ENCODE measurements around the gene RNF225. TPM values are rescaled to one million over a fixed set of nuclear protein-coding genes. Genes with fewer than 3 reads are reported as not detected.

The RNF225 gene
- total and polyA plus RNA-seq, 2 donors (not counting 3 experiments of a cell fraction or from before 2014, with no cell fraction given) = 0.58 TPM; not detected in 1

DNA sequence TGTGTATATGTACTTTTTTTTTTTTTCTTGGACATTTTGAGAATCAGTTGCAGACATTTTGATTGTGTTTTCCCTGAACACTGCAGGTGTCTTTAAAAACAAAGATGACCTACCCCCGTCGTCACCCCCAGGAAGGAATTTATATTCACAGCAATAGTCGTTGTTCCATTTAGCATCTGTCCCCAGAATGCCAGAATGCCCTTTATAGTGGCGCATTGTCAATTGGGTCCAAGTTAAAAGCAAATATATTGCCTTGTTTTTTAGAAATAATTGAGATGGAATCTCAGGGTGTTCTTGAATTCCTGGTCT lies 1.8 kb upstream of the RNF225 start:
- FAIRE-seq = no peak
- Histone ChIP-seq H3K4me3 (replicated peaks in 1 of 3; ENCODE audit: insufficient read depth in 1 of 3, low read depth in 1 of 3, low read length in 3 of 3) (no peak overlapping the region), H3K27me3 (ENCODE audit: control insufficient read depth in 2 of 2, insufficient read depth in 2 of 2, low read length in 2 of 2) (no peaks in the 10 kb centered on the region), H3K36me3 (ENCODE audit: control insufficient read depth in 2 of 2, extremely low read depth in 1 of 2, insufficient read depth in 2 of 2, low read length in 2 of 2) (peaks cover 8 to 21% of the 10 kb centered on the region in 2 experiments), H3K79me2 (ENCODE audit: control insufficient read depth, insufficient read depth, low read length) (peaks cover 21% of the 10 kb centered on the region), H3K9me1 (replicated peaks; ENCODE audit: control insufficient read depth, extremely low read depth, insufficient read depth, low read length) (no peaks in the 10 kb centered on the region), H3K9ac (replicated peaks; ENCODE audit: extremely low read depth, insufficient read depth, low read length) (no peak overlapping the region), H3K4me2 (ENCODE audit: insufficient read depth, low read length) (no peak overlapping the region), H3K4me1 (ENCODE audit: control insufficient read depth, extremely low read depth, insufficient read depth, low read length) (peaks cover 6% of the 10 kb centered on the region), H3K27ac (ENCODE audit: insufficient read depth, low read depth, low read length) (no peak overlapping the region), H3K9me3 (replicated peaks; ENCODE audit: control insufficient read depth, insufficient read depth, low read length) (no peaks in the 10 kb centered on the region), H4K20me1 (replicated peaks; ENCODE audit: control insufficient read depth, extremely low read depth, insufficient read depth, low read length) (no peaks in the 10 kb centered on the region), H2AFZ (ENCODE audit: low read depth, low read length) (no peak overlapping the region)
- ChIA-PET POLR2A (no interaction called here), CTCF (no interaction called here)
- no TSS peak for BruUV-seq (replicated peaks)
- intact Hi-C loops (cut with micrococcal nuclease) (no loop called here), dilution Hi-C loops (cut with MboI; ENCODE audit: extremely low pct_ligation_motif_present, low sequenced_read_pairs) (no loop called here)
- DNase-seq (ENCODE audit: low read depth, low spot score) = no peak
- TF ChIP-seq POLR2AphosphoS5 (IDR thresholded peaks at IDR 0.05; ENCODE audit: insufficient read depth, low read depth, low read length) = no peak
- no peak for TF ChIP-seq MYC (IDR thresholded peaks at IDR 0.05; ENCODE audit: low read depth, low read length)
- no peak for TF ChIP-seq JUN (IDR thresholded peaks at IDR 0.05; ENCODE audit: borderline replicate concordance, insufficient read depth, insufficient read length, low read depth)
- TF ChIP-seq, protein P1, sequence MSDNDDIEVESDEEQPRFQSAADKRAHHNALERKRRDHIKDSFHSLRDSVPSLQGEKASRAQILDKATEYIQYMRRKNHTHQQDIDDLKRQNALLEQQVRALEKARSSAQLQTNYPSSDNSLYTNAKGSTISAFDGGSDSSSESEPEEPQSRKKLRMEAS (IDR thresholded peaks at IDR 0.05; ENCODE audit: insufficient read depth, insufficient read length) = no peak
- no peak for TF ChIP-seq GATA2 (IDR thresholded peaks at IDR 0.05; ENCODE audit: insufficient read depth, insufficient read length, low read depth, low read length)
- TF ChIP-seq, protein P2, sequence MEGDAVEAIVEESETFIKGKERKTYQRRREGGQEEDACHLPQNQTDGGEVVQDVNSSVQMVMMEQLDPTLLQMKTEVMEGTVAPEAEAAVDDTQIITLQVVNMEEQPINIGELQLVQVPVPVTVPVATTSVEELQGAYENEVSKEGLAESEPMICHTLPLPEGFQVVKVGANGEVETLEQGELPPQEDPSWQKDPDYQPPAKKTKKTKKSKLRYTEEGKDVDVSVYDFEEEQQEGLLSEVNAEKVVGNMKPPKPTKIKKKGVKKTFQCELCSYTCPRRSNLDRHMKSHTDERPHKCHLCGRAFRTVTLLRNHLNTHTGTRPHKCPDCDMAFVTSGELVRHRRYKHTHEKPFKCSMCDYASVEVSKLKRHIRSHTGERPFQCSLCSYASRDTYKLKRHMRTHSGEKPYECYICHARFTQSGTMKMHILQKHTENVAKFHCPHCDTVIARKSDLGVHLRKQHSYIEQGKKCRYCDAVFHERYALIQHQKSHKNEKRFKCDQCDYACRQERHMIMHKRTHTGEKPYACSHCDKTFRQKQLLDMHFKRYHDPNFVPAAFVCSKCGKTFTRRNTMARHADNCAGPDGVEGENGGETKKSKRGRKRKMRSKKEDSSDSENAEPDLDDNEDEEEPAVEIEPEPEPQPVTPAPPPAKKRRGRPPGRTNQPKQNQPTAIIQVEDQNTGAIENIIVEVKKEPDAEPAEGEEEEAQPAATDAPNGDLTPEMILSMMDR (IDR thresholded peaks at IDR 0.05; ENCODE audit: extremely low read depth in 1 of 2, insufficient read depth in 1 of 2, low read depth in 1 of 2, low read length in 2 of 2) = no peak
- no peak for TF ChIP-seq POLR2A (IDR thresholded peaks at IDR 0.05; ENCODE audit: low read depth, low read length)
- no peak for TF ChIP-seq EZH2 (IDR thresholded peaks at IDR 0.05; ENCODE audit: borderline replicate concordance, low read depth, low read length, severe bottlenecking)
- TF ChIP-seq FOS (IDR thresholded peaks at IDR 0.05; ENCODE audit: borderline replicate concordance, insufficient read depth, low read length) = no peak

Data from endothelial cell of umbilical vein (primary cell).